Ishikawa (cell line): ENCODE measurements around the gene THAP7.

Source experiments
- CEBPB ChIP-seq: IDR thresholded peaks from 2 replicates; pipeline ENCODE4 v1.6.1; 2012
- CREB1 ChIP-seq: IDR thresholded peaks from 2 replicates; pipeline ENCODE4 v1.6.1; 2012; ENCODE audit warnings: low read depth
- EGR1 ChIP-seq: IDR thresholded peaks from 2 replicates; pipeline ENCODE4 v1.6.1; 2012
- EP300 ChIP-seq: IDR thresholded peaks from 2 replicates; pipeline ENCODE4 v1.6.1; 2012; ENCODE audit warnings: borderline replicate concordance
- FOXM1 ChIP-seq: IDR thresholded peaks from 2 replicates; pipeline ENCODE4 v1.6.1; 2012; ENCODE audit warnings: low read depth, borderline replicate concordance
- NFIC ChIP-seq: IDR thresholded peaks from 2 replicates; pipeline ENCODE4 v1.6.1; 2012
- RAD21 ChIP-seq: IDR thresholded peaks from 2 replicates; pipeline ENCODE4 v1.6.1; 2012; ENCODE audit warnings: low read depth
- REST ChIP-seq: IDR thresholded peaks from 2 replicates; pipeline ENCODE4 v1.6.1; 2012; ENCODE audit warnings: low read depth, mild to moderate bottlenecking
- TAF1 ChIP-seq: IDR thresholded peaks from 2 replicates; pipeline ENCODE4 v1.6.1; 2012; ENCODE audit warnings: low read depth, mild to moderate bottlenecking
- TEAD4 ChIP-seq: IDR thresholded peaks from 2 replicates; pipeline ENCODE4 v1.6.1; 2012
- USF1 ChIP-seq: IDR thresholded peaks from 2 replicates; pipeline ENCODE4 v1.6.1; 2012
- YY1 ChIP-seq: IDR thresholded peaks from 2 replicates; pipeline ENCODE4 v1.6.1; 2012; ENCODE audit warnings: low read depth
- ZBTB7A ChIP-seq: IDR thresholded peaks from 2 replicates; pipeline ENCODE4 v1.6.1; 2012; ENCODE audit warnings: low read depth

GRCh38 chr22:20953668-20954500 is 48.0 kb downstream of the THAP7 start:
- TF ChIP-seq NFIC (no peak), EGR1 (no peak), CEBPB (no peak), EP300 (no peak), ZBTB7A (no peak), YY1 (no peak), RAD21 (no peak), REST (no peak), TEAD4 (no peak), CREB1 (no peak), TAF1 (no peak), USF1 (no peak), FOXM1 (no peak)
